ENCODE measurements around the gene CACNA1C.

DNA sequence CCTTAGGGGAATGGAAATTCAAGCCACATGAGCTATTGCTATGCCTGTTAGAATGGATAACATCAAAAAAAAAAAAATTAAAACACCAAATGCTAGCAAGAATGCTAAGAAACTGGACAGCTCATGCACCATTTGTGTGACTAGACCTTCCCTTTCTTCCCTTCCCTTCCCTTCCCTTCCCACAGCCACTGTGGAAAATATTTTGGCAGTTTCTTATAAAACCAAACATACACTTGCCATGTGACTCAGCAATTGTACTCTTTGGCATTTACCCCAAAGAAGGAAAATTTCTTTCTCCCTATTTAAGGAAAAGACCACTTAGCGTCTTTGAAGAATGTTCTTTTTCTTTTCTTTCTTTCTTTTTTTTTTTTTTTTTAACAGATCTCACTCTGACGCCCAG, 692.9 kb downstream of the CACNA1C start:
- TF ChIP-seq POLR2AphosphoS5 (IDR thresholded peaks at IDR 0.05; ENCODE audit: low read depth, low read length) (no peak), TAF1 (IDR thresholded peaks at IDR 0.05; ENCODE audit: low read depth, low read length) (no peak), POLR2A (IDR thresholded peaks at IDR 0.05; ENCODE audit: low read depth, low read length) (no peak), SPI1 (IDR thresholded peaks at IDR 0.05; ENCODE audit: low read depth, low read length) (no peak)

Measured in GM12891 (cell line).